ENCODE data around the gene AMDHD2. TPM values are rescaled to one million over a fixed set of nuclear protein-coding genes. Genes with fewer than 3 reads are reported as not detected.

The AMDHD2 gene
- total RNA-seq, 1 donor, result 31.1 TPM

DNA sequence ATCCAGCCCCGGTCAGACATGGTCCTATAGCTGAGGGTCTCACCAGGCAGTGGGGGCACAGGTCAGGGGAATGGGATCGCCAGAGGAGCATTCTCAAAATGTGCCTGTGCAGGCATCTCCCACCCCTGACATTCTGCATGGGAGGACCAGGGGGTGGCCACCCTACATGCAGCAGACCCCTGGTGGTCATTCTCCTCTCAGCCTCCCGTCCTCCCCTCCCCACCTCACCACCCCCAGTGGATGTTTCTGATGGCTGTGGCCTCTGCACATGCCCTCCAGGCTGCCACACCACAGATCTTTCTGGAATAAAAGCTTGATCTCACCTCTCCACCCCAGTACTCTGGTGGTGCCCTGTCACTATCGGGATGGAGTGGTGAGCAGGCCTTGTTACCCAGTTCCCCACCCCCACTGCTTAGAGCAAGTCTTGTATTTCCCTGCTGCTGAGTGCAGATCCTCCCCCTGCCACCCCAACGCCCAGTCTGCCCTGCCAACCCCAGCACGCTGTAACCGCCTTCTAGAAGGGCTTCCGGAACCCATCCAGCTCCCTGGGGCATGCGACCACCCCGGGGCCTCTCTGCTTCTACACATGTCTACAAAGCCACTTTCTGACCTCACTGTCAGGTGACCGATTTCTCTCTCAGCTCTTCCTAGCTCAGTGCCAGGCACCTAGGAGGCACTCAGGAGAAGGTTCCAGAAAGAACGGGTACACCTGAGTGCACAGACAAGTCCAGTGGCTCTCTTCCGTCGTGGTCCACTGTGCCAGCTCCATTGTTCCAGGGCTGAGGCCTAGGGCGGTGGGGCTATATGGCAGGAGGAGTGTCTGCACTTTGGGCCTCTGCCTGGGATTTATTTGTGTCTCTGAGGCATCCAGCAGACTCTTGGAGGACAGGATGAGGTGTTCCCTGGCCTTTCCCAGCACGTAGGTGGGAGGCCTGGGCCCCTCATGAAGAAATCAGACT lies 36.0 kb upstream of the AMDHD2 start:
- no peak overlapping the region for H3K4me3 ChIP-seq (ENCODE audit: low read depth, low read length)
- DNase-seq (ENCODE audit: low read depth), result no peak
- TF ChIP-seq, protein P1, sequence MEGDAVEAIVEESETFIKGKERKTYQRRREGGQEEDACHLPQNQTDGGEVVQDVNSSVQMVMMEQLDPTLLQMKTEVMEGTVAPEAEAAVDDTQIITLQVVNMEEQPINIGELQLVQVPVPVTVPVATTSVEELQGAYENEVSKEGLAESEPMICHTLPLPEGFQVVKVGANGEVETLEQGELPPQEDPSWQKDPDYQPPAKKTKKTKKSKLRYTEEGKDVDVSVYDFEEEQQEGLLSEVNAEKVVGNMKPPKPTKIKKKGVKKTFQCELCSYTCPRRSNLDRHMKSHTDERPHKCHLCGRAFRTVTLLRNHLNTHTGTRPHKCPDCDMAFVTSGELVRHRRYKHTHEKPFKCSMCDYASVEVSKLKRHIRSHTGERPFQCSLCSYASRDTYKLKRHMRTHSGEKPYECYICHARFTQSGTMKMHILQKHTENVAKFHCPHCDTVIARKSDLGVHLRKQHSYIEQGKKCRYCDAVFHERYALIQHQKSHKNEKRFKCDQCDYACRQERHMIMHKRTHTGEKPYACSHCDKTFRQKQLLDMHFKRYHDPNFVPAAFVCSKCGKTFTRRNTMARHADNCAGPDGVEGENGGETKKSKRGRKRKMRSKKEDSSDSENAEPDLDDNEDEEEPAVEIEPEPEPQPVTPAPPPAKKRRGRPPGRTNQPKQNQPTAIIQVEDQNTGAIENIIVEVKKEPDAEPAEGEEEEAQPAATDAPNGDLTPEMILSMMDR (IDR thresholded peaks at IDR 0.05; ENCODE audit: insufficient read depth, low read depth, low read length), result no peak

DNA sequence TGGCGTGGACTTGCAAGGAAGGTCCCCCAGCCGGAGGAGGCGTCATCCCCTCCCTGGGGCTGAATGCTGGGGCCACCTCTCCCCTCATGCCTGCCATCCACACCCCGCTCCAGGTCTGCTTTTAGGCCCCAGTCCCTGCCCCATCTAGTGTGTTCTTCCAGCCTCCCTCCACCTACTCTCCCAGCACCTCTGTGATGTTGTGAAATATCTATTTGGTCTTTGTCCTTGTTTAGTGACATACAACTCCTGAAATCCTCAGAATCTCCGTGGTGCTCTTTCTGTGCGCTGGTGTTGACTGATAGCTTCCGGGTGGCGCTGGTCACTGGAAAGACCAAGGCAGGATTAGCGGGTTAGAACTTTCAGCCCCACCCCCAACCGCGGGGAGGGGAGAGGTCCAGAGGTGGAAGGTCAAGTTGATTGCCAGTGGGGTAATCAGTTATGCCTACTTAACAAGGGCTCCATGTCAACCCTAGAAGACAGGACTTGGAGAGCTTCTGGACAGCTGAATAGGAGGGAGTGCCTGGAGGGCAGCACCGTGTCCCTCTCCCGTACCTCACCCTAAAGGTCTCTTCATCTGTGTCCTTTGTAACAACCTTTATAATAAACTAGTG lies 35.2 kb upstream of the AMDHD2 start:
- TF ChIP-seq, protein P1 (IDR thresholded peaks at IDR 0.05; ENCODE audit: insufficient read depth, low read depth, low read length), result no peak
- H3K4me3 ChIP-seq (ENCODE audit: low read depth, low read length), result no peak overlapping the region
- DNase-seq (ENCODE audit: low read depth), result peak; percentile 27

DNA sequence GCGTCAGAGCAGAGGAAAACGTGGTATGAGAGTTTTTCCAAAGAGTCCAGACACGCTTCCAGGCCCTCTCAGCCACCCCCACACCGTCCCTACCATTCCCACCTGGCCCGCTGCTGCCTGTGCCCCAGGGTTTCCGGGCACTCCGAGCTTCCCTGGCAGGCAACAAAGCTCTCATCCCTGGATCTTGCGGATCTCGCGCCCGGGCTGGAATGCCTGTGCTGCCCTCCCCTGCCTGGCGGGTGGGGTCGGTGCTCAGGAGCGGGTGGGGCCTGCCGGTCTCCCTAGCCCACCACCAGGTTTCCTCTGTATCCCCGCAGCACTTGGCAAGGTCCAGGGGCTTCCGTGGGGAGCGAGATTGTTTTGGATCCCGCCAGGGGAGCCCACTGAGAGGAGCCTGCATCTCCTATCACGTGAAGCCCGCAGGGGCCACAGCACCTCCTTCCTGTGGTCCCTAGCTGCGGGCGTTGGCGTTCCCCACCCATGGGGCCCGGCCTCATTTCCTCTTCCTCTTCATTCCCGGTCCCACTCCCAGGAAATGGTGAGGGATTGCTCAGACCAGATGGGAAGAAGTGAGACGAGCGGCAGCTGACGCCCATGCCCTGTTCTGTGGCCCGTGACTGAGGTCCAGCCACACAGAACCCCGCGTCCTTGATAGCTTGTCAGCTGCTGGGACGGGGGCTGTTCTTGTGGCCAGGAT lies 34.2 kb upstream of the AMDHD2 start:
- H3K4me3 ChIP-seq (ENCODE audit: low read depth, low read length), result no peak overlapping the region
- TF ChIP-seq, protein P1 (IDR thresholded peaks at IDR 0.05; ENCODE audit: insufficient read depth, low read depth, low read length), result no peak
- DNase-seq (ENCODE audit: low read depth), result no peak

DNA sequence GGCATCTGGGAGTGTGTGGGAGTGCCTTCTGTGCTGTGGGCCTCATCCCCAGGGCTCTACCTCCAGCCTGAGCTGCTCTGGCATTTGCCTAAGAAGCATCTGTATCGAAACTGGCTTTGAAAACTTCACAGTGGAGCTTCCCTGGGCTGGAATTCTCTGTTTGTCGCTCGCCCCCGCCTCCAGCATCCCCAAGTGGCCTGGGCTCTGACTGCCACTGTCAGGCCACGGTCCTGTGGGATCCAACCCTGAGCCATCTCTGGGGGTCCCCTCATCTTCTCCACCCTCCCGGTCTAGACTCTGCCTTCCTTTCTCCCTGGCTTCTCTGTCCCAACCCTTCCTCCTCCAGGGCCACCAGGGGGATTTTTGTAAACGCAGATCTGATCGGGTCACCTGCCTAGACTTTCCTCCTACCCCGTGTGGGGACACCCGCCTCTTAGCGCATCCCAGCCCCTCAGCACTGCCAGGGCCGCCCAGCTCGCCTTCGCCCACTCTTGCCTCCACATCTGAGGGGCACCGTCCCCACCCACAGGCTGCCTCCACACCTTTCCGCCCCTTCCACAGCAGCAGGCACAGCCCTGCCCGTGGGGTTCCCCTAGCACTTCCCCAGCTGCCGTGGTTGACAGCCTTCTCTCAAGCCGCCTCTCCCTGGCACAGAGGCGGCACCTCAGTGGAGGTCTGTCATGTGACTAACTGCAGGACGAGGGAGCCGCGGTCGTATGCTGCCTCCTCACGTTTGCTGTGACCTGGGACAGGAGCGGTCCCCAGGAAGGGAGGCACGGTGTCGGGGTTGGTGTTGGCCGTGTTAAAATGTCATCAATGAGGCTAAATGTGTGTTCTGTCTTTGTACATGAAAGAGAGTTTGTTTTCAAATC lies 33.3 kb upstream of the AMDHD2 start:
- TF ChIP-seq, protein P1 (IDR thresholded peaks at IDR 0.05; ENCODE audit: insufficient read depth, low read depth, low read length), result no peak
- peak; percentile 26 for DNase-seq (ENCODE audit: low read depth)

DNA sequence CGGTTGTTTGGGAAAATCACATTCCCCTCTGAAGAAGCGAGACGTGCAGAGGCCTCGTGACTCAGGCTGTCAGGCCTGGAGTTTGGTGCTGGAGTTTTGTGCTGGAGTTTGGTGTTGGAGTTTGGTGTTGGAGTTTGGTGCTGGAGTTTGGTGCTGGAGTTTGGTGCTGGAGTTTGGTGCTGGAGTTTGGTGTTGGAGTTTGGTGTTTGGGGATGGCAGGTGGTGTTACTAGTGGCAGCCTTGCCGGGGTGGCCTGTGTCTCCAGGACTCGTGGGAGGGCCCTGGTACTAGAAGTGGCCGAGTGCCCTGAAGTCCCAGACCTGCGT lies 32.7 kb upstream of the AMDHD2 start:
- TF ChIP-seq, protein P1 (IDR thresholded peaks at IDR 0.05; ENCODE audit: insufficient read depth, low read depth, low read length), result no peak
- no peak overlapping the region for H3K4me3 ChIP-seq (ENCODE audit: low read depth, low read length)
- no peak for DNase-seq (ENCODE audit: low read depth)

More for the DNA sequence above, 33.3 kb upstream of the AMDHD2 start:
- no peak overlapping the region for H3K4me3 ChIP-seq (ENCODE audit: low read depth, low read length)

DNA sequence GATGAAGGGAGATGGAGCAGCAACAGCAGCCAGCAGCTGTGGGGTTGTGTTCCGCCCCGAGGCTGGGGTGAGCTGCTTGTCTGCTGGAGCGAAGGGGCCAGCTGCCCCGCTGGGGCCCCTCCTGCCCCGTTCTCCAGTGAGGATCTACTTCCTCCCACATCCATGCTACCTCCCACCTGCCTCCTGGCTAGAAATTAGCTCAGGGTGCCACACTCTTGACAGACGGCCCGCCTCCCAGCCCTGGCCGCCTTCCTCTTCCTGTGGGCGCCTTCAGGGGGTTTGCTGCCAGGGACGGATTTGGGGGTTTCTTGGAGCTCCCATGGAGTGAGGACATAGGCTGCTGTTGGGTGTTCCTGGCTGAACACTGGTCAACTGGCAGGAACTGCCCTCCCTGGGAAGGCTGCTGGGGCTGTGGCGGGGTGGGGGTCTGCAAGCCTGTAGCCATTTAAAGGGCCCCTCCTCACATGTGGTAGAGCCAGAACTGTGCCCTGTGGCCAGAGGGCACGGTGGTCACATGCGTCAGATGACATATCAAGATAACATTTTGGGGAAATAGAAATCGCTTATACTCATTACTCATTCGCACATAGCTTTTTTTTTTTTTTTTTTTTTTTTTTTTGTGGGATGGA lies 32.2 kb upstream of the AMDHD2 start:
- no peak overlapping the region for H3K4me3 ChIP-seq (ENCODE audit: low read depth, low read length)
- TF ChIP-seq, protein P1 (IDR thresholded peaks at IDR 0.05; ENCODE audit: insufficient read depth, low read depth, low read length), result no peak
- DNase-seq (ENCODE audit: low read depth), result no peak
